ENCODE results near the gene BHLHE23.
"Not testable (repeated sequence)": the region's sequence is repeated elsewhere in the genome, so short reads cannot be mapped to it uniquely, and the experiment has no call there.

The BHLHE23 gene

DNA sequence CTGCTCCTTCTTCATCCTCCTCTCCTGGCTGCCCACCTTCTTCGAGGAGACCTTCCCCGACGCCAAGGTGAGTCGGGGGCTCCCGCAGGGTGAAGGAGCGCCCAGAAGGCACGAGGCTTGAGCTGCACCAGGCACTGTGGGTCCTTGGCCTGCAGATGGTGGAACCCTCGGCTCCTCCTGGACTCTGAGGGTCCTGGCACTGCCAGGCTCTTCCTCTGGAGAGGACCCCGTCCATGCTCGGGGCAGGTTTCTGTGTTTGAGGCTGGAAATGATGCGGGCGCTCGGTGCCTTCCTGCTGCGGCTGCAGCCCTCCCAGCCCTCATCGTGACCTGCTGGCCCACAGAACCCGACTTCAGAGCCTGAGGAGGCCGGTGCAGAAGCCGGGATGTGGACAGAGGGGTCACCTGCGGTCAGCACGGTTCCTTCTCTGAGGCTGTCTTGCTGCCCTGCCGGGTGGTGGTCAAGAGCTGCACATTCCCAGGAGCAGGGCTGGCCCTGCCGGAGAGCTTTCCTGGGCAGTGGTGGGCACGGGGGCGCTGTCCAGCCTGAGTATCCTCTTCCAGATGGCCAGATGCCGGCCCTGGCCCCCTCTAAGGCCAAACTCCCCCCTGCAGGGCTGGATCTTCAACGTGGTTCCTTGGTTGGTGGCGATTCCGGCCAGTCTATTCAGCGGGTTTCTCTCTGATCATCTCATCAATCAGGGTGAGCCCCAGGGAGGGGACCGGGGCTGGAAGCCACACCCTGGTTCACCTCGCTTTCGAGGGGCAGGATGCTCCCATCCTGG, 43.0 kb downstream of the BHLHE23 start:
- no peaks in the 10 kb centered on the region for H3K27me3 ChIP-seq (replicated peaks)
- H3K36me3 ChIP-seq (replicated peaks) = peaks cover 8% of the 10 kb centered on the region
- no peak overlapping the region for H3K4me3 ChIP-seq (ENCODE audit: low read depth, low read length)
- no peak overlapping the region for H3K27ac ChIP-seq
- DNase-seq = no peak
- in situ Hi-C loops (cut with HindIII; ENCODE audit: low pct_ligation_motif_present, low sequenced_read_pairs) = no loop called here
- TF ChIP-seq CTCF (IDR thresholded peaks at IDR 0.05; ENCODE audit: low read depth, low read length, missing control alignments) = no peak

DNA sequence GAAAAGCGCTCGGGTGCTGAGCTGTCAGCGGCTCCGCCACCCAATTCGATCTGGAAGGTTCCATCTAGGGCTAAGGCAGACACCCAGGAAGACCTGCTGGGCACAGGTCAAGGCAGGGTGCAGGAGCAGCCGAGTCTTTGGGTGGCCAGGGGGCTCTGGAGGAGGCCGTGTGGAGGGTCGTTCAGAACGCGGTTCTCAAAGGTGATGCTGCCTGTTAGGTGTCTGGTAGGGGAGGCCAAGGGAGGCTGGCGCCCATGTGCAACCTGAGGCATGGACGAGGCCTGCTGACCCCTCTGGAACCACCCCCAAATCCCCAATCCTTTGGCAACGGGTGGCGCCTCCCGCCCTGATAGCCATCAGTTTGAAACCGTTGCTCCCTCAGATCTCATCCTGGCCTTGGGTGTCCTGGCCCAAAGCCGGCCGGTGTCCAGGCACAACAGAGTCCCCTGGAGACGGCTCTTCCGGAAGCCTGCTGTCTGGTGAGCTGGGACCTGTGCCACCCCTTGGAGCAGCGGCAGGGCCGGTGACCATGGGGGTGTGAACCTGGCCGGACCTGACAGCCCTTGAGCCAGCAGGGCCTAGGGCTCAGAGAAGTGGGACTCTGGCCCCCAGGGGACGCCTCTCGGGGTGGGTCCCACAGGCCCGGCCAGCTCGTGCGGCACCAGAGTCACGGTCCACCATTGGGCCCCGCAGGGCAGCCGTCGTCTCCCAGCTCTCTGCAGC, 43.7 kb downstream of the BHLHE23 start:
- no peak for TF ChIP-seq CTCF (IDR thresholded peaks at IDR 0.05; ENCODE audit: low read depth, low read length, missing control alignments)
- DNase-seq = no peak
- H3K4me3 ChIP-seq (ENCODE audit: low read depth, low read length) = no peak overlapping the region
- no peaks in the 10 kb centered on the region for H3K27me3 ChIP-seq (replicated peaks)
- peaks cover 9% of the 10 kb centered on the region for H3K36me3 ChIP-seq (replicated peaks)
- no peak overlapping the region for H3K27ac ChIP-seq
- in situ Hi-C loops (cut with HindIII; ENCODE audit: low pct_ligation_motif_present, low sequenced_read_pairs) = no loop called here

GRCh38 chr20:62962221-62962879, 44.4 kb downstream of the BHLHE23 start:
- in situ Hi-C loops (cut with HindIII; ENCODE audit: low pct_ligation_motif_present, low sequenced_read_pairs) = no loop called here
- H3K36me3 ChIP-seq (replicated peaks) = peaks cover 12% of the 10 kb centered on the region
- no peaks in the 10 kb centered on the region for H3K27me3 ChIP-seq (replicated peaks)
- TF ChIP-seq CTCF (IDR thresholded peaks at IDR 0.05; ENCODE audit: low read depth, low read length, missing control alignments) = no peak
- H3K4me3 ChIP-seq (ENCODE audit: low read depth, low read length) = no peak overlapping the region
- DNase-seq = no peak
- no peak overlapping the region for H3K27ac ChIP-seq

- DNase-seq = no peak
- no peak overlapping the region for H3K27ac ChIP-seq
- no peak overlapping the region for H3K4me3 ChIP-seq (ENCODE audit: low read depth, low read length)
- TF ChIP-seq CTCF (IDR thresholded peaks at IDR 0.05; ENCODE audit: low read depth, low read length, missing control alignments) = no peak
- no peaks in the 10 kb centered on the region for H3K27me3 ChIP-seq (replicated peaks)
- in situ Hi-C loops (cut with HindIII; ENCODE audit: low pct_ligation_motif_present, low sequenced_read_pairs) = no loop called here
- peaks cover 12% of the 10 kb centered on the region for H3K36me3 ChIP-seq (replicated peaks)
Observed at GRCh38 chr20:62961799-62962198, 45.0 kb downstream of the BHLHE23 start.

DNA sequence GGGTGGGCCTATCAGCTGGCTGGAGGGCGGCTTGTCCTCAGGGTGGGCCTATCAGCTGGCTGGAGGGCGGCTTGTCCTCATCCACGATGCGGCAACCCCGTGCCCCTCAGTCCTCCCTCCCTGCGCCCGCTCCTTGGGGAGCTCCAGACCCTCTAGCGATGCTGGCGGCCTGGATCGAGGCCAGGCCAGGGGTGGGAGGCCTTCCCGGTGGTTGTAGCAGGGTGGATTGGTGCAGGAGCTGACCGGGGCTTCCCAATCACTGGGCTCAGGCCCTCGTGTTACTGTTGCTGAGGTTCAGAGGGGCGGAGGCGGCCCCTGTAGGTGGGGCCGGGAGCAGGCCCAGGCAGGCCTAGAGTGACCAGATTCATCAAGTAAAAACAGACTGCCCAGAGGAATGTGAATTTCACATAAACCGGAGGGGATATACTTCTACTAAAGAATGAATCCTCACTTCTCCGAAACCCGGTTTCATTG, 45.4 kb downstream of the BHLHE23 start:
- H3K27ac ChIP-seq = no peak overlapping the region
- TF ChIP-seq CTCF (IDR thresholded peaks at IDR 0.05; ENCODE audit: low read depth, low read length, missing control alignments) = no peak
- no peak for DNase-seq
- no peaks in the 10 kb centered on the region for H3K27me3 ChIP-seq (replicated peaks)
- H3K4me3 ChIP-seq (ENCODE audit: low read depth, low read length) = no peak overlapping the region
- in situ Hi-C loops (cut with HindIII; ENCODE audit: low pct_ligation_motif_present, low sequenced_read_pairs) = no loop called here
- peaks cover 12% of the 10 kb centered on the region for H3K36me3 ChIP-seq (replicated peaks)

- not testable (repeated sequence) for H3K4me3 ChIP-seq (ENCODE audit: low read depth, low read length)
- peaks cover 12% of the 10 kb centered on the region for H3K36me3 ChIP-seq (replicated peaks)
Observed at GRCh38 chr20:62960446-62961309, 46.1 kb downstream of the BHLHE23 start.

More at GRCh38 chr20:62960446-62961309, 46.1 kb downstream of the BHLHE23 start:
- DNase-seq; in situ Hi-C loops (cut with HindIII; ENCODE audit: low pct_ligation_motif_present, low sequenced_read_pairs); H3K27ac ChIP-seq; H3K27me3 ChIP-seq (replicated peaks): not testable (repeated sequence)
